Muscle of leg (tissue), 11 donors: ENCODE results near the gene MTFR1L. TPM values are rescaled to one million over a fixed set of nuclear protein-coding genes. Genes with fewer than 3 reads are reported as not detected.
"Not testable (repeated sequence)": the region's sequence is repeated elsewhere in the genome, so short reads cannot be mapped to it uniquely, and the experiment has no call there.

Experiments used
- DNase-seq: peaks from one replicate; pipeline ENCODE4 v3.0.0; 2013
- H3K27ac ChIP-seq: one replicate; pipeline ENCODE4 v1.5.1; 2013; ENCODE audit warnings: mild to moderate bottlenecking, low read length, control low read depth
- H3K27me3 ChIP-seq: one replicate; pipeline ENCODE4 v1.6.1; 2013; ENCODE audit warnings: low read length; ENCODE audit not compliant: control insufficient read depth, insufficient read depth
- H3K36me3 ChIP-seq: one replicate; pipeline ENCODE4 v1.6.1; 2013; ENCODE audit warnings: low read length; ENCODE audit not compliant: control insufficient read depth, insufficient read depth
- H3K4me1 ChIP-seq: one replicate; pipeline ENCODE4 v1.6.1; 2013; ENCODE audit warnings: low read length; ENCODE audit not compliant: control insufficient read depth, insufficient read depth
- H3K4me3 ChIP-seq: one replicate; pipeline ENCODE4 v1.5.1; 2013; ENCODE audit warnings: low read length, control low read depth
- H3K9me3 ChIP-seq: replicated peaks from 2 replicates; pipeline ENCODE4 v1.6.1; 2013; ENCODE audit warnings: low read depth, low read length; ENCODE audit not compliant: control insufficient read depth
- WGBS: methylation state at CpG from one replicate; pipeline ENCODE4 v1.1.5; 2013; ENCODE audit warnings: missing lambda C conversion rate; ENCODE audit not compliant: insufficient coverage; 5-methylcytosine and 5-hydroxymethylcytosine counted together
- polyA plus RNA-seq, 8 donors: library from polyadenylated mRNA; unstranded; fragments of 120-200 nt; gene quantifications; one replicate each; pipeline versions ENCODE4 v1.2.1 to v1.2.3, GENCODE V29; 2013; ENCODE audit warnings: inconsistent platforms in 1 of 8, low replicate concordance in 1 of 8; ENCODE audit not compliant: insufficient read length in 8 of 8, insufficient read depth in 1 of 8
- total RNA-seq: library from RNA; stranded (reverse); fragments of 120-200 nt; gene quantifications from one replicate; pipeline ENCODE4 v1.2.4, GENCODE V29; 2013

MTFR1L gene
- total and polyA plus RNA-seq, 9 donors, result 53.2 to 76.3 (median 63.7) TPM

DNA sequence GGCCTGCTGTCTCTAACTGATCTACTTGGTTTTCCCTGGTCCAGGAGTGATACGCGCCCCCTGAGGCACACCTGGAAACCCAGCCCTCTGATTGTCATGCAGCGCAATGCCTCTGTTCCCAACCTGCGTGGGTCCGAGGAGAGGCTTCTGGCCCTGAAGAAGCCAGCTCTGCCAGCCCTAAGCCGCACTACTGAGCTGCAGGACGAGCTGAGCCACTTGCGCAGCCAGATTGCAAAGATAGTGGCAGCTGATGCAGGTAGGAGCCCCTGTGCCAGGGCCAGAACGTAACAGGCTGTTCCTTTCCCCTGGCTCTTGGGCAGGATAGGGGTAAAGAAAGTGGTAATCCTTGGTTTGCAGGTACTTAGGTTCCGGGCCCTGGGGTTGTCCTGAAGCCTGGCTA lies 6.8 kb downstream of the MTFR1L start:
- WGBS, result 97% methylated on average over 9 of the region's 10 CpGs
- Histone ChIP-seq H3K4me3 (no peak overlapping the region), H3K27ac (no peak overlapping the region), H3K4me1 (peaks cover 5% of the 10 kb centered on the region), H3K27me3 (no peaks in the 10 kb centered on the region), H3K36me3 (peaks cover 64% of the 10 kb centered on the region), H3K9me3 (no peaks in the 10 kb centered on the region)
- DNase-seq, result no peak

DNA sequence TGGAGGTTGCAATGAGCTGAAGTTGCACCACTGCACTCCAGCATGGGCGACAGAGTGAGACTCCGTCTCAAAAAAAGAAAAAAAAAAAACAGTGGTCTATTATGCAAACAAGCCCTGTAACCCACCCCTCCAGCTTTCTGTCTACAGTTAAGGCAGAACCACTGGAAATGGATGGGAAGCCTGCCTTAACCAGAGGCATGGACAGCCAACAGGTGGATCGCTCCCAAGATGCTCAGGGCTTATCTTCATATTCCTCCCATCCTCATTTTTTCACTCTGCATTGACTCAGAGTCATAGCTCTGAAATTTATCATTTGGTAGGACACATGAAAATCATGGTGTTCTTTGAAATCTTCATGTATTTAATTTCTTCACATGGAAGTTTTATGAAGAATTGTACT lies 8.7 kb downstream of the MTFR1L start:
- no CpG with 5 or more reads among the region's 3 CpGs for WGBS

DNA sequence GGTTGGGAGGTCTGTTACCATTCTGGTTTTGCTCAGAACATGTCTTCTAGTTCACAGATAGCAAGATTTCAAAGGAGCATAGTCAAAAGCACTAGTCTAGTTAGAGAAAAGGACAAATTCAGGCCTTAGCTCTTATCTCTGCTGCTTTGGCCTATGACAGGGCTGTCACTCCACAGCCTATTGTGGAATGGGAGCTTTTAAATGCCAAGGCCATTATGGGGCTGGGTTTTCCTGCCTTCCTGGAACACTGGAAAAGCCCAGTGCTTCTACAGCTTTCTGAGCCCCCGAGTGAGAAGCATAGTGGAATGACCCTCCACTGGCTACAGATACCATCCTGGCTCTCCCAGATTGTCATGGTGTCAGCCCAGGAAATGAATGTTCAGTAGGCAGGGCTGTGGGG lies 9.3 kb downstream of the MTFR1L start:
- no peaks in the 10 kb centered on the region for H3K4me1 ChIP-seq
- H3K27me3 ChIP-seq, result no peaks in the 10 kb centered on the region
- no peak overlapping the region for H3K4me3 ChIP-seq
- no peaks in the 10 kb centered on the region for H3K9me3 ChIP-seq
- DNase-seq, result no peak
- WGBS, result 83% methylated on average over 1 of the region's 1 CpG
- H3K36me3 ChIP-seq, result peaks cover 80% of the 10 kb centered on the region
- H3K27ac ChIP-seq, result no peak overlapping the region

More for the DNA sequence above, 8.7 kb downstream of the MTFR1L start:
- peaks cover 78% of the 10 kb centered on the region for H3K36me3 ChIP-seq
- no peak overlapping the region for H3K27ac ChIP-seq
- H3K27me3 ChIP-seq, result no peaks in the 10 kb centered on the region
- no peaks in the 10 kb centered on the region for H3K4me1 ChIP-seq
- no peak for DNase-seq
- H3K4me3 ChIP-seq, result no peak overlapping the region
- no peaks in the 10 kb centered on the region for H3K9me3 ChIP-seq

DNA sequence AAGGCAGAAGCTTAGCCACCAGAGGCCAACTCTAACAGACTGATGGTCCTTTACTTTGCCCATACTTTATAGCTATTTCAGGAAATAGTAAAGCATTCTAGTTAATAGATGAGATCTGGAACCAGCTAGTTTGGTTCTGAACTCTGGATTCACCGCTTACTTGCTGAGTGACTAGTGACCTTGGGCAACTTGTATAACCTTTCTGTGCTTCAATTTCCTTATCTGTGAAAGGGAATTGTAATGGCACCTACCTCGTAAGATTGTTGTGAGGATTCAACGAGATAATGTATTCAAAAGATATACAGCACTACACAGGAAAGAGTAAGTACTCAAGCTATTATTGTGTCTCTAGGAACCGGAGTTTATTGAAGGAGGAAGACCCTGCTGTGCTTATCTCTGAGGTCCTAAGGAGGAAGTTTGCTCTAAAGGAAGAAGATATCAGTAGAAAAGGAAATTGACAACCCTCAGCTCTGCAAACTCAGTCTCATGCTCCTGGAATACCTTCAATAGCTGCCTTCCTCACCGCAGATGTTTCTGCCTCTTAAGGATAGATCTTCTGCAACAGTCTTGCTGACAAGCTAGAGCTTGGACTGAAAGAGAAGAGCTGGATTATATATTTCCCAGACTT lies 11.9 kb downstream of the MTFR1L start:
- Histone ChIP-seq H3K4me3 (no peak overlapping the region), H3K9me3 (no peaks in the 10 kb centered on the region), H3K4me1 (no peaks in the 10 kb centered on the region), H3K27ac (no peak overlapping the region), H3K36me3 (peaks cover 82% of the 10 kb centered on the region), H3K27me3 (no peaks in the 10 kb centered on the region)
- WGBS, result no CpG with 5 or more reads among the region's 5 CpGs
- no peak for DNase-seq

DNA sequence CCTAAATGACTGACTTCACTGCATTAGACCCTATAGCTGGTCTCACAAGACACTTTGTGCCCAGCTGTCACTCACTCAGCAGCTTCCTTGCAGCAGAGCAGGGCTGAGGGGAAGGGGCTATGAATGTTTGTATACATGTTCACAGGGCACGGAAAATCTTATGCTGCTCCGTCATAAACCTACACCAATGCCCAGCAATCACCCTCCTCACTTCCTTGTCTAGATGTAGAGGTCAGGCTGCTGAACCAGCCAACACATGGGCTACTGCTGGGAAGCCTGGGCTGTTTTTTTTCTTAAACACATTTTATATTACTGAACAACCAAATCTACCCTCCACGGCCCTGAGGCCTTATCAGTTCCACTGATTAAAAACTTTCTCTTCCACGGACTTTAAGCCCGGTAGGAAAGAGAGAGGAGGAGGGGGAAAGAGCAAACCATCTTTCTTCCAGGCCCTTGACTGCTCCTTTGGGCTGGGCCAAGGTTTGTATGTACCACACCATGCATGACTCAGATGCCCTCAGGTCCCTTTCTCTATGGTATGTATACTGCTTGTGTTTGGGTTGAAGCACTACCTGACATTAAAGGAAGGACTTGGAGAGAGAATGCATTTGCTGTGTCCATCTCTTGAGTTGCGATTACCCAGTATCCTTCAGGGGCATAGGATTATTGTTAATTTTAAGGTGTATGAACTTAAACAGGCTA lies 12.7 kb downstream of the MTFR1L start:
- Histone ChIP-seq H3K36me3 (peaks cover 75% of the 10 kb centered on the region), H3K27me3 (no peaks in the 10 kb centered on the region), H3K27ac (no peak overlapping the region), H3K9me3 (no peaks in the 10 kb centered on the region), H3K4me1 (no peaks in the 10 kb centered on the region), H3K4me3 (no peak overlapping the region)
- no peak for DNase-seq
- no CpG with 5 or more reads among the region's 6 CpGs for WGBS

DNA sequence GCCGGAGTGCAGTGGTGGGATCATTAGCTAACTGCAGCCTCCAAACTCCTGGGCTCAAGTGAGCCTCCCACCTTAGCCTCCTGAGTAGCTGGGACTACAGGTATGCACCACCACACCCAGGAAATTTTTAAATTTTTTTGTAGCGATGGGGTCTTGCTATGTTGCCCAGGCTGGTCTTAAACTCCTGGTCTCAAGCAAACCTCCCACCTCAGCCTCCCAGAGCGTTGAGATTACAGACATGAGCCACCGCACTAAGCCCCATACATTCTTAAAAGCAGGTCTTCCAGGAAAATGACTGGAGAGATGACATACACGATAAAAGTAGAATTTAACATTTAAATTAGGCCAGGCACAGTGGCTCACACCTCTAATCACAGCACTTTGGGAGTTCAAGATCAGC lies 13.4 kb downstream of the MTFR1L start:
- H3K27ac ChIP-seq, result no peak overlapping the region
- 100% methylated on average over 1 of the region's 5 CpGs for WGBS
- H3K9me3 ChIP-seq, result no peaks in the 10 kb centered on the region
- H3K4me1 ChIP-seq, result no peaks in the 10 kb centered on the region
- peaks cover 68% of the 10 kb centered on the region for H3K36me3 ChIP-seq
- no peaks in the 10 kb centered on the region for H3K27me3 ChIP-seq
- H3K4me3 ChIP-seq, result no peak overlapping the region
- no peak for DNase-seq

DNA sequence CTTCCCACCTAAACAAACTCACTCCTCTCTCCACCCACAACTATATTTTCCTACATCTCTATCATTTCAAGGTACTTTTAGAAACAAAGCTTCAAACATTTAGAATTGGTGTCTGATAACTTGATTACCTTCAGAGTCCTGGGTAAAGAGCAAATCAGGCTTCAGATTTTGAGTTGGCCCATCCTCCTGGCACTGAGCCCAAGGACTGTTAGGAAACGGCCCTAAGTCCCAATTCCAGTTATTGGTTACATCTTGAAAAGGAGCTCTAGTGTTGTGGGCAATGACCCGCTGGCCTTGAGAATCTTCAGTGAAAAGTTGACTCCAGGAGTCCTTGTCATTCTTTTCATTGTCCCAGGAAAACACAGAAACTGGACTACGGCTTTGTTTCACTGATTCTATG lies 15.1 kb downstream of the MTFR1L start:
- no peaks in the 10 kb centered on the region for H3K9me3 ChIP-seq
- peaks cover 53% of the 10 kb centered on the region for H3K36me3 ChIP-seq
- H3K27ac ChIP-seq, result no peak overlapping the region
- DNase-seq, result no peak
- no peak overlapping the region for H3K4me3 ChIP-seq
- 100% methylated on average over 1 of the region's 3 CpGs for WGBS
- H3K4me1 ChIP-seq, result no peaks in the 10 kb centered on the region
- H3K27me3 ChIP-seq, result no peaks in the 10 kb centered on the region

DNA sequence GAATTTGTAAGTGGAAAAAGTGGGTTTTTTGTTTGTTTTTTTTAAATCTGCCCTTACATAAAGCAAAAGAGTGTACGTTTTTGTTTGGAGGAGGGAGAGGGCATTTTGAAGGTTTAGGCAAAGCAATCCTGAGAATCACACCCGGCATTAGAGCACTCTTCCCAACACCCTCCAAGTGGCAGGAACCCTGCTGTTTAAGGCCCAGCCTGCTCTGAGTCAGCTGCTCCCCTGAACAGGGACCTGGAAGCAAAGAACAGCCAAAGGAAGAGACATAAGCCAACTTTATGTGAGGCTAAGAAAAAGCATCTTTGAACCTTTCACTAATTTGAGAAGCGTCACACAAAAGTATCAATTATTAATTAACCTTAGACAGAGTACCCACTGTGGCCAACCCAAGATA lies 16.9 kb downstream of the MTFR1L start:
- Histone ChIP-seq H3K36me3 (peaks cover 36% of the 10 kb centered on the region), H3K4me3 (no peak overlapping the region), H3K27ac (no peak overlapping the region), H3K9me3 (no peaks in the 10 kb centered on the region), H3K27me3 (no peaks in the 10 kb centered on the region), H3K4me1 (no peaks in the 10 kb centered on the region)
- WGBS, result 91% methylated on average over 1 of the region's 3 CpGs
- DNase-seq, result no peak

DNA sequence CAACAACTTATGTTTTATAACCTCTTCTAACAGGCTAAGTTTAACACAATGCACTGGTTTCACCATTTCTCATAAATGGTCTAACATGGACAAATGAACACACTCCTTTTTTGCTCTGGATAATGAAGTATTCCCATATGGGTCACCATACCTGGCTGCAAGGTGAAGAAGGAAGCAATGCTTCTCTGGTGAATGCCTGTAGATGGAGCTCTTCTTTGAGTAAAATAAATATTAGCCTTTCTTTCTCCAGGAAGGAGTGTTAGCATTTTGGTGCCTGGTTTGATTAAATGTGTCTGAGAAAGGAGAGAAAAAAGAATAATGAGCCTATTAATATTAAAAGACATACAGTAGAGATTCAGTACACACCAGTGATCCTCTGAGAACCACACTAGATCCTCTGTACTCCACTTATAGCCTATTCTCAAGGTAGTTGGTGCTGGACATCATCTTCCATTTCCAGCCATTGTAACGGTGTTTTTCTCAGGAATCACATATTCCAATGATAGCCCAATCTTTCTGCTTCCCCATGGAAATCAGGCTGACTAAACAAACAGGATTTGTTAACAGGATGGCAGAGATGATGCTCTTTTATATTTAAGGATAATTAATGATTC lies 17.6 kb downstream of the MTFR1L start:
- Histone ChIP-seq H3K27ac (no peak overlapping the region), H3K4me1 (no peaks in the 10 kb centered on the region), H3K27me3 (no peaks in the 10 kb centered on the region), H3K9me3 (no peaks in the 10 kb centered on the region), H3K36me3 (peaks cover 30% of the 10 kb centered on the region), H3K4me3 (no peak overlapping the region)
- no CpG with 5 or more reads among the region's 1 CpG for WGBS
- DNase-seq, result no peak

DNA sequence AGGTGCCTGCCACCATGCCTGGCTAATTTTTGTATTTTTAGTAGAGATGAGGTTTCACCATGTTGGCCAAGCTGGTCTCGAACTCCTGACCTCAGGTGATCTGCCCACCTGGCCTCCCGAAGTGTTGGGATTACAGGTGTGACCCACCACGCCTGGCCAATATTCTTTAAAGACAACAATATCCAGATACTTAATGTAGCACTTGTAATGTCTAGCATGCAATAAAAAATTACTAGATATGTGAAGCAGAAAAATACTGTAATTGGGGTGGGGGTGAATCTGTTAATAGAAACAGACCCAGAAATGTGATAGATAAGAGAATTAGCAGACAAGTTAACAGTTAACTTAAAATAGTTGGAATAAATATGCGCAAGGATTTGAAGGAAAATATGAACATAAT lies 20.1 kb downstream of the MTFR1L start:
- DNase-seq, H3K27ac ChIP-seq, H3K27me3 ChIP-seq, H3K36me3 ChIP-seq, H3K9me3 ChIP-seq, H3K4me1 ChIP-seq, H3K4me3 ChIP-seq: not testable (repeated sequence)
- 100% methylated on average over 1 of the region's 4 CpGs for WGBS
